Gastrocnemius medialis (tissue), 4 donors: ENCODE measurements around the gene MCOLN1. TPM values are rescaled to one million over a fixed set of nuclear protein-coding genes. Genes with fewer than 3 reads are reported as not detected.

ENCODE experiments used
- ATAC-seq, 2 donors: fragments of 150-250 bp; one replicate each; pipeline ENCODE4 v1.9.1; 2016
- DNase-seq, 2 donors: peaks; one replicate each; pipeline ENCODE4 v3.0.0-alpha.2; 2019
- H3K27ac ChIP-seq, 4 donors: fragments of 200-600 bp; sonication (generic); 1 replicate in 1 of 4; 2 replicates in 3 of 4; pipeline ENCODE4 v1.5.1; 2016 to 2018; ENCODE audit warnings: mild to moderate bottlenecking in 2 of 4, moderate library complexity in 1 of 4
- H3K27me3 ChIP-seq, 3 donors: fragments of 200-600 bp; sonication (generic) in 2 of 3; 1 replicate in 1 of 3; 2 replicates in 2 of 3; pipeline versions ENCODE4 v1.5.1 to v1.6.0; 2016 to 2019; ENCODE audit warnings: mild to moderate bottlenecking in 1 of 3, moderate library complexity in 1 of 3
- H3K36me3 ChIP-seq, 2 donors: fragments of 200-600 bp; sonication (generic) in 1 of 2; one replicate each; pipeline ENCODE4 v1.5.1; 2017 to 2018
- H3K4me1 ChIP-seq, 2 donors: fragments of 200-600 bp; sonication (generic) in 1 of 2; one replicate each; pipeline ENCODE4 v1.5.1; 2016 to 2017; ENCODE audit warnings: mild to moderate bottlenecking in 2 of 2
- H3K4me3 ChIP-seq, 4 donors: fragments of 200-600 bp; sonication (generic) in 3 of 4; 1 replicate in 1 of 4; 2 replicates in 3 of 4; pipeline ENCODE4 v1.5.1; 2016 to 2019; ENCODE audit warnings: mild to moderate bottlenecking in 2 of 4
- H3K9me3 ChIP-seq, 3 donors: fragments of 200-600 bp; sonication (generic) in 2 of 3; 1 replicate in 1 of 3; 2 replicates in 2 of 3; pipeline ENCODE4 v1.5.1; 2016 to 2019
- POLR2A ChIP-seq, 2 donors: fragments of 450-650 bp; IDR thresholded peaks; one replicate each; pipeline ENCODE4 v1.6.1; 2017; ENCODE audit warnings: antibody characterized with exemption in 2 of 2, mild to moderate bottlenecking in 2 of 2, moderate library complexity in 2 of 2
- in situ Hi-C, 4 donors: fragments of 200-750 bp; cut with MboI; loops; one replicate each; pipeline versions ENCODE4 v1.15.0 to v1.8.0; 2017; ENCODE audit warnings: low sequenced_read_pairs in 4 of 4
- intact Hi-C: fragments of 100-400 bp; cut with DNase I; formaldehyde crosslinking; loops from one replicate; pipeline ENCODE4 v1.15.1; 2023; ENCODE audit warnings: low total_unique reads
- total RNA-seq, 4 donors: library from RNA; depleted of rRNA; stranded (reverse); fragments of >200 nt; gene quantifications; one replicate each; pipeline versions ENCODE4 v1.1.0 to v1.2.3, GENCODE V29; 2016
- TF ChIP-seq, protein P1 (sequence below), 5 experiments: fragments of 450-650 bp in 3 of 5; fragments of 200-600 bp in 2 of 5; sonication (generic) in 2 of 5; IDR thresholded peaks in 4 of 5; conservative IDR thresholded peaks in 1 of 5; 1 replicate in 4 of 5; 2 replicates in 1 of 5; pipeline ENCODE4 v1.5.1; 2016 to 2019; ENCODE audit warnings: antibody characterized with exemption in 5 of 5, mild to moderate bottlenecking in 3 of 5, moderate library complexity in 3 of 5

MCOLN1 gene
- total RNA-seq, 4 donors from 2014 or later = 9.2 to 13.6 (median 11.5) TPM

DNA sequence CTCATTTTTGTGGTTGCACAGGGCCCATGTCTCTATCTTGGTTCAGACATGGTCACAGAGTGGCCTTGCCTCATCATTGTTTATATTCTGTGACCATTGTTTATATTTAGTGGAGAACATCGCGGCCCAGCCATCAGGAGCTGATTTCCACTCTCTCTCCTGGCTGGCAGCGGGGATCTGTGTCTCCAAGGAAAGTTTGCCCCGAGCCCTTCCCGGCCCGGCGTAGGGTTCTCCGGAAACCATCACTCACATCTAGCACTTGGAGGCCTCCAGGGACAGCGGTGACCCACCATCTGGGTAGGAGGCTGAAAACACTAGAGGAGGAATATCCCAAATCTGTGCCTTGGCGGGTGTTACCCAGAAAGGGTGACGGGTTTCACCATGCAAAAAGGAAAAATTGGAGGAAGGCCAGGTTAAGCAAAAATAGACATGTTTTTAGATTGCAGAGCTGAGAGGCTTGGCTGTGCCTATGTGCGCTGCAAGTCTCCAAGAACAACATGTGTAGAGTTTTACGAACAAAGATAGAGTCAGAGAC, 7.2 kb upstream of the MCOLN1 start:
- Histone ChIP-seq H3K36me3 (no peaks in the 10 kb centered on the region), H3K27ac (peak overlapping the region; percentile 20 to 87 (median 83)), H3K9me3 (no peaks in the 10 kb centered on the region), H3K4me1 (peaks cover 9 to 14% of the 10 kb centered on the region in 2 donors), H3K27me3 (no peaks in the 10 kb centered on the region), H3K4me3 (peak overlapping the region; percentile 29 to 82 (median 67))
- DNase-seq (no peak), ATAC-seq (peak in 1 of 2 donors; percentile 11)
- no peak for TF ChIP-seq POLR2A (IDR thresholded peaks at IDR 0.05)
- TF ChIP-seq, protein P1, sequence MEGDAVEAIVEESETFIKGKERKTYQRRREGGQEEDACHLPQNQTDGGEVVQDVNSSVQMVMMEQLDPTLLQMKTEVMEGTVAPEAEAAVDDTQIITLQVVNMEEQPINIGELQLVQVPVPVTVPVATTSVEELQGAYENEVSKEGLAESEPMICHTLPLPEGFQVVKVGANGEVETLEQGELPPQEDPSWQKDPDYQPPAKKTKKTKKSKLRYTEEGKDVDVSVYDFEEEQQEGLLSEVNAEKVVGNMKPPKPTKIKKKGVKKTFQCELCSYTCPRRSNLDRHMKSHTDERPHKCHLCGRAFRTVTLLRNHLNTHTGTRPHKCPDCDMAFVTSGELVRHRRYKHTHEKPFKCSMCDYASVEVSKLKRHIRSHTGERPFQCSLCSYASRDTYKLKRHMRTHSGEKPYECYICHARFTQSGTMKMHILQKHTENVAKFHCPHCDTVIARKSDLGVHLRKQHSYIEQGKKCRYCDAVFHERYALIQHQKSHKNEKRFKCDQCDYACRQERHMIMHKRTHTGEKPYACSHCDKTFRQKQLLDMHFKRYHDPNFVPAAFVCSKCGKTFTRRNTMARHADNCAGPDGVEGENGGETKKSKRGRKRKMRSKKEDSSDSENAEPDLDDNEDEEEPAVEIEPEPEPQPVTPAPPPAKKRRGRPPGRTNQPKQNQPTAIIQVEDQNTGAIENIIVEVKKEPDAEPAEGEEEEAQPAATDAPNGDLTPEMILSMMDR (IDR thresholded peaks at IDR 0.05 in 4 of 5, conservative IDR thresholded peaks at IDR 0.05 in 1 of 5) = no peak
- intact Hi-C loops = no loop called here
- in situ Hi-C loops = no loop called here

DNA sequence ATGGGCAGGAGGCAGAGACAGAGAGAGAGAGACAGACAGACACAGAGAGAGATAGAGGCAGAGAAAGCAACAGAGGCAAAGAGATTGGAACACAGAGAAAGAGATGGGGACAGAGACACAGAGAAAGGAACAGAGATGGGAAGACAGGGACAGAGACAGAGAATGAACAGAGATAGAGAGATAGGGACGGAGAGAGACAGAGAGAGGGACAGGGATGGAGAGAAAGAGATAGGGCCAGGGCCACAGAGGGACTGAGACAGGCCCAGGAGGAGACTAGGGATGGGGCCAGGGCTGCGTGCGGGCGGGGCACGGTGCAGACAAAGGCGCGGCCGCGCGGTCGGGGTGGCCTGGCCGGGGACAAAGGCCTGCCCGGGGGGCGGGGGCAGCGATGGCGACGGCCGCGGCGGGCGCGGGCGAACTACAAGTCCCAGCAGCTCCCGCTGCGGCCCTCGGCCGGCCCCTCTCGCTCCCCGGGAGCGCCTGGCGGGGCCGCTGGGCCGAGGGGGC, 6.7 kb upstream of the MCOLN1 start, which contains the start of gene ZNF358:
Gene ZNF358, plus strand, starts transcription at position 459 of the 507 bp plus-strand sequence. CDS start 3,140 bp downstream, outside the sequence.
- Histone ChIP-seq H3K4me1 (peaks cover 9 to 14% of the 10 kb centered on the region in 2 donors), H3K27ac (peak within 1 kb of the TSS; percentile 78 to 87 (median 84)), H3K4me3 (peak within 1 kb of the TSS; percentile 71 to 82 (median 76)), H3K27me3 (no peaks in the 10 kb centered on the region), H3K9me3 (no peaks in the 10 kb centered on the region), H3K36me3 (no peaks in the 10 kb centered on the region)
- intact Hi-C loops = loop anchor here (2.0 kb wide), 1 partner anchor 19 kb away; the partner anchor contains the start of gene PNPLA6
- TF ChIP-seq POLR2A (IDR thresholded peaks at IDR 0.05) = no peak
- TF ChIP-seq, protein P1 (IDR thresholded peaks at IDR 0.05 in 4 of 5, conservative IDR thresholded peaks at IDR 0.05 in 1 of 5) = no peak
- DNase-seq (peak; percentile 36 to 55), ATAC-seq (peak; percentile 71 to 81)
- in situ Hi-C loops = no loop called here

DNA sequence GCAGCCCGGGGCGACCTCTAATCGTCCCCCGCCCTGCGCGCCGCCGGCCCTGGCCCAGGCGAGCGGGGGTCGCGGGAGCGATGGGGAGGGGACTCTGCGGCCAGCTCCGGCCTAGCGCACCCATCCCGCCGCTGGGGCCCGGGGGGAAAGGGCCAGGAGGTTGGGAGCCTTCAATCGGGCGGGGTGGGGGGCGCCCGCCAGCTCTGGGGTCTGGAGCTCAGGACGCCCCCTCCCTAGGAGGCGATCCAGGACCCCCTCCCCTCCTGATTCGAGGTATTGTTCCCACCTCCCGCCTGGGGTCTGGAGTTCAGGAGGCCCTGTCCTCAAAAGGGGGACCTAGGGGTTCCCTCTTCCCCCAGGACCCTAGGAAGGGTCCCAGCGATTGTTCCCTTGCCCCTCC, 6.1 kb upstream of the MCOLN1 start:
- Histone ChIP-seq H3K27me3 (no peaks in the 10 kb centered on the region), H3K4me3 (peak overlapping the region; percentile 71 to 82 (median 76)), H3K27ac (peak overlapping the region; percentile 78 to 85 (median 80)), H3K4me1 (peaks cover 9 to 14% of the 10 kb centered on the region in 2 donors), H3K9me3 (no peaks in the 10 kb centered on the region), H3K36me3 (no peaks in the 10 kb centered on the region)
- ATAC-seq (no peak), DNase-seq (no peak)
- intact Hi-C loops = loop anchor here (2.0 kb wide), 1 partner anchor 18 kb away; the partner anchor contains the start of gene PNPLA6
- no peak for TF ChIP-seq POLR2A (IDR thresholded peaks at IDR 0.05)
- TF ChIP-seq, protein P1 (IDR thresholded peaks at IDR 0.05 in 4 of 5, conservative IDR thresholded peaks at IDR 0.05 in 1 of 5) = no peak
- in situ Hi-C loops = no loop called here

DNA sequence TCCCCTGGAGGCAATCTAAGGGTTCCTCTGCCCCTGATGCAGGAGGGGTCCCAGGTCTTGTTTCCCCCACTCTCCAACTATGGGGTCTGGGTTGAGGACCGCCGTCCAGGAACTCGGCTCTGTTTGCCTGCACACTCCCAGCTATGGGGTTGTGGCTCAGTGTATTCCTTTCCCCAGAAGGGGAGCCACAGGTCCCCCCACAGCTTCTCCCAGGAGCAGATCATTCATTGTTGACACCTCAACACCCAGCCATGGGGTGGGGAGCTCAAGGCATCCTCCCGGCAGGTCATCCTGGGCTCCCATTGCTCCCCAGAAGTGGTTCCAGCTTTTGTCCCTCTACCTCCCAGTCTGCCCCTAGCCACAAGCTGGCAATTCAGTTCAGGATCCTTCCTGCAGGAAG, 5.5 kb upstream of the MCOLN1 start:
- no peaks in the 10 kb centered on the region for H3K36me3 ChIP-seq
- TF ChIP-seq, protein P1 (IDR thresholded peaks at IDR 0.05 in 4 of 5, conservative IDR thresholded peaks at IDR 0.05 in 1 of 5) = no peak
- no peak for TF ChIP-seq POLR2A (IDR thresholded peaks at IDR 0.05)
- peaks cover 11 to 19% of the 10 kb centered on the region in 2 donors for H3K4me1 ChIP-seq
- H3K27ac ChIP-seq = peak overlapping the region; percentile 78 to 85 (median 80)
- intact Hi-C loops (loop anchor here (2.0 kb wide), 1 partner anchor 18 kb away; the partner anchor contains the start of gene PNPLA6), in situ Hi-C loops (no loop called here)
- no peaks in the 10 kb centered on the region for H3K27me3 ChIP-seq
- H3K9me3 ChIP-seq = no peaks in the 10 kb centered on the region
- peak overlapping the region; percentile 71 to 82 (median 76) for H3K4me3 ChIP-seq
- DNase-seq (no peak), ATAC-seq (no peak)
